Neural cell (in vitro differentiated cells): ENCODE measurements around the gene TUBB1. TPM values are rescaled to one million over a fixed set of nuclear protein-coding genes. Genes with fewer than 3 reads are reported as not detected.

Source experiments
- H2AFZ ChIP-seq: fragments of 200-600, 300-800 bp; sonication (generic), shearing (Covaris generic); 2 replicates; pipeline ENCODE4 v1.6.0; 2014; ENCODE audit warnings: low read depth, mild to moderate bottlenecking, antibody characterized with exemption, low read length, moderate library complexity
- H3F3A ChIP-seq: fragments of 200-600 bp; shearing (Covaris generic); 2 replicates; pipeline ENCODE4 v1.6.1; 2016; ENCODE audit warnings: mild to moderate bottlenecking, moderate library complexity, mixed read lengths, antibody characterized with exemption, low read length; ENCODE audit not compliant: insufficient read depth, poor library complexity, severe bottlenecking
- H3K27ac ChIP-seq: fragments of 200-600, 300-800 bp; sonication (generic), shearing (Covaris generic); 2 replicates; pipeline ENCODE4 v1.5.1; 2014; ENCODE audit warnings: mild to moderate bottlenecking, low read length, moderate library complexity
- H3K27me3 ChIP-seq: fragments of 300-800, 200-600 bp; sonication (generic), shearing (Covaris generic); 2 replicates; pipeline ENCODE4 v1.6.0; 2014; ENCODE audit warnings: mild to moderate bottlenecking, low read depth, low read length, moderate library complexity; ENCODE audit not compliant: insufficient read depth
- H3K36me3 ChIP-seq: fragments of 300-800, 200-600 bp; sonication (generic), shearing (Covaris generic); 2 replicates; pipeline ENCODE4 v1.5.1; 2014; ENCODE audit warnings: mild to moderate bottlenecking, antibody characterized with exemption, low read length, moderate library complexity; ENCODE audit not compliant: insufficient read depth
- H3K4me2 ChIP-seq: fragments of 300-800, 200-600 bp; sonication (generic), shearing (Covaris generic); 2 replicates; pipeline ENCODE4 v1.6.0; 2014; ENCODE audit warnings: mild to moderate bottlenecking, low read length
- H3K4me3 ChIP-seq: fragments of 300-800, 200-600 bp; sonication (generic), shearing (Covaris generic); 2 replicates; pipeline ENCODE4 v1.5.1; 2014; ENCODE audit warnings: mild to moderate bottlenecking, low read length, moderate library complexity
- H3K79me2 ChIP-seq: fragments of 200-600 bp; shearing (Covaris generic); replicated peaks from 2 replicates; pipeline ENCODE4 v1.6.0; 2014; ENCODE audit warnings: mild to moderate bottlenecking, low read length, moderate library complexity; ENCODE audit not compliant: insufficient read depth
- H3K9ac ChIP-seq: fragments of 300-800, 200-600 bp; sonication (generic), shearing (Covaris generic); 2 replicates; pipeline ENCODE4 v1.6.1; 2016; ENCODE audit warnings: mild to moderate bottlenecking, low read length, mixed read lengths
- H3K9me2 ChIP-seq: fragments of 200-600 bp; shearing (Covaris generic); 2 replicates; pipeline ENCODE4 v1.6.1; 2016; ENCODE audit warnings: mild to moderate bottlenecking, low read length, mixed read lengths; ENCODE audit not compliant: insufficient read depth
- H3K9me3 ChIP-seq: fragments of 200-600, 300-800 bp; sonication (generic), shearing (Covaris generic); 2 replicates; pipeline ENCODE4 v1.6.1; 2016; ENCODE audit warnings: mild to moderate bottlenecking, mixed run types, low read length, moderate library complexity, mixed read lengths
- H4K20me1 ChIP-seq: fragments of 200-600 bp; shearing (Covaris generic); 2 replicates; pipeline ENCODE4 v1.6.1; 2016; ENCODE audit warnings: mild to moderate bottlenecking, mixed run types; ENCODE audit not compliant: insufficient read depth
- CTCF ChIP-seq: fragments of 450-650 bp; IDR thresholded peaks from 2 replicates; pipeline ENCODE4 v1.5.1; 2014; ENCODE audit warnings: antibody characterized with exemption, mild to moderate bottlenecking, moderate library complexity; ENCODE audit not compliant: poor library complexity, severe bottlenecking
- EP300 ChIP-seq: fragments of 450-650 bp; conservative IDR thresholded peaks from 2 replicates; pipeline ENCODE4 v1.6.1; 2014; ENCODE audit warnings: antibody characterized with exemption, mild to moderate bottlenecking, moderate library complexity; ENCODE audit not compliant: poor library complexity, severe bottlenecking
- EZH2 ChIP-seq: fragments of 200-600, 300-800 bp; shearing (Covaris generic), sonication (generic); IDR thresholded peaks from 2 replicates; pipeline ENCODE4 v1.6.1; 2014; ENCODE audit warnings: antibody characterized with exemption, low read length, borderline replicate concordance, mild to moderate bottlenecking; ENCODE audit not compliant: insufficient read depth, poor library complexity, severe bottlenecking
- MXI1 ChIP-seq: fragments of 450-650 bp; conservative IDR thresholded peaks from 2 replicates; pipeline ENCODE4 v1.6.1; 2014; ENCODE audit warnings: antibody characterized with exemption, mild to moderate bottlenecking; ENCODE audit not compliant: poor library complexity, severe bottlenecking
- POLR2AphosphoS5 ChIP-seq: IDR thresholded peaks from 2 replicates; pipeline ENCODE4 v1.6.1; 2012
- RAD21 ChIP-seq: fragments of 450-650 bp; conservative IDR thresholded peaks from 2 replicates; pipeline ENCODE4 v1.6.1; 2014; ENCODE audit warnings: antibody characterized with exemption, mild to moderate bottlenecking, moderate library complexity
- REST ChIP-seq: IDR thresholded peaks from 2 replicates; pipeline ENCODE4 v1.6.1; 2012; ENCODE audit warnings: borderline replicate concordance
- SMC3 ChIP-seq: fragments of 450-650 bp; conservative IDR thresholded peaks from 2 replicates; pipeline ENCODE4 v1.6.1; 2014; ENCODE audit warnings: antibody characterized with exemption, mild to moderate bottlenecking, moderate library complexity; ENCODE audit not compliant: poor library complexity
- TAF1 ChIP-seq: IDR thresholded peaks from 2 replicates; pipeline ENCODE4 v1.6.1; 2012; ENCODE audit warnings: low read depth
- polyA plus RNA-seq: library from polyadenylated mRNA; depleted of rRNA; stranded (reverse); fragments of >200 nt; gene quantifications from 2 replicates; pipeline ENCODE4 v1.2.3, GENCODE V29; 2014

TUBB1 gene
- polyA plus RNA-seq, 1 donor from 2014 or later = not detected

GRCh38 chr20:58970146-58970545, 49.1 kb upstream of the TUBB1 start:
- Histone ChIP-seq H3K27me3 (peaks cover 3% of the 10 kb centered on the region), H3K4me3 (no peak overlapping the region), H3F3A (no peaks in the 10 kb centered on the region), H4K20me1 (no peaks in the 10 kb centered on the region), H3K27ac (no peak overlapping the region), H2AFZ (no peak overlapping the region), H3K9me3 (no peaks in the 10 kb centered on the region), H3K9me2 (no peaks in the 10 kb centered on the region), H3K79me2 (no peaks in the 10 kb centered on the region), H3K4me2 (no peak overlapping the region), H3K36me3 (no peaks in the 10 kb centered on the region), H3K9ac (no peak overlapping the region)
- TF ChIP-seq MXI1 (no peak), EZH2 (no peak), TAF1 (no peak), EP300 (no peak), POLR2AphosphoS5 (no peak), SMC3 (no peak), REST (no peak), CTCF (no peak), RAD21 (no peak)

GRCh38 chr20:58971429-58971828, 47.8 kb upstream of the TUBB1 start:
- no peak overlapping the region for H2AFZ ChIP-seq
- no peaks in the 10 kb centered on the region for H3F3A ChIP-seq
- H3K27ac ChIP-seq = no peak overlapping the region
- no peaks in the 10 kb centered on the region for H3K9me2 ChIP-seq
- H3K9me3 ChIP-seq = no peaks in the 10 kb centered on the region
- no peak for TF ChIP-seq REST
- TF ChIP-seq EP300 = no peak
- TF ChIP-seq EZH2 = no peak
- no peak for TF ChIP-seq POLR2AphosphoS5
- TF ChIP-seq RAD21 = no peak
- TF ChIP-seq MXI1 = no peak
- TF ChIP-seq TAF1 = no peak
- TF ChIP-seq SMC3 = no peak
- TF ChIP-seq CTCF = no peak
- no peaks in the 10 kb centered on the region for H3K79me2 ChIP-seq
- H3K36me3 ChIP-seq = no peaks in the 10 kb centered on the region
- peaks cover 3% of the 10 kb centered on the region for H3K27me3 ChIP-seq
- H3K9ac ChIP-seq = no peak overlapping the region
- no peaks in the 10 kb centered on the region for H4K20me1 ChIP-seq
- no peak overlapping the region for H3K4me3 ChIP-seq
- H3K4me2 ChIP-seq = no peak overlapping the region
